GM12874 (cell line): ENCODE measurements around the gene EIF5B.

Experiments
- TF ChIP-seq, protein P1 (sequence below): IDR thresholded peaks from 2 replicates; pipeline ENCODE4 v1.5.1; 2011; ENCODE audit warnings: low read depth, mild to moderate bottlenecking, control low read depth, low read length, moderate library complexity; ENCODE audit not compliant: insufficient read depth

EIF5B gene

DNA sequence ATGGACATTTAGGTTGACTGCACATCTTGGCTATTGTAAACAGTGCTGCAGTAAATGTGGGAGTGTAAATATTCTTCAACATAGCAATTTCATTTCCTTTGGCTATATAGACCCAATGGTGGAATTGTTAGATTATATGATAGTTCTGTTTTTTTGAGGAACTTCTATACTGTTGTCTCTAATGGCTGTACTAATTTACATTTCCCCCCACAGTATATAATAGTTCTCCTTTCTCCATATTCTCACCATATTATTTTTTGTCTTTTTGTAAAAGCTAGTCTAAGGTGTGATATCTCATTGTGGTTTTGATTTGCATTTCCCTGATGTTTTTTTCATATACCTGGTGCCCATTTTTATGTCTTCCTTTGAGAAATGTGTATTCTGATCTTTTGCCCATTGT is 13.0 kb downstream of the EIF5B start:
- TF ChIP-seq, protein P1, sequence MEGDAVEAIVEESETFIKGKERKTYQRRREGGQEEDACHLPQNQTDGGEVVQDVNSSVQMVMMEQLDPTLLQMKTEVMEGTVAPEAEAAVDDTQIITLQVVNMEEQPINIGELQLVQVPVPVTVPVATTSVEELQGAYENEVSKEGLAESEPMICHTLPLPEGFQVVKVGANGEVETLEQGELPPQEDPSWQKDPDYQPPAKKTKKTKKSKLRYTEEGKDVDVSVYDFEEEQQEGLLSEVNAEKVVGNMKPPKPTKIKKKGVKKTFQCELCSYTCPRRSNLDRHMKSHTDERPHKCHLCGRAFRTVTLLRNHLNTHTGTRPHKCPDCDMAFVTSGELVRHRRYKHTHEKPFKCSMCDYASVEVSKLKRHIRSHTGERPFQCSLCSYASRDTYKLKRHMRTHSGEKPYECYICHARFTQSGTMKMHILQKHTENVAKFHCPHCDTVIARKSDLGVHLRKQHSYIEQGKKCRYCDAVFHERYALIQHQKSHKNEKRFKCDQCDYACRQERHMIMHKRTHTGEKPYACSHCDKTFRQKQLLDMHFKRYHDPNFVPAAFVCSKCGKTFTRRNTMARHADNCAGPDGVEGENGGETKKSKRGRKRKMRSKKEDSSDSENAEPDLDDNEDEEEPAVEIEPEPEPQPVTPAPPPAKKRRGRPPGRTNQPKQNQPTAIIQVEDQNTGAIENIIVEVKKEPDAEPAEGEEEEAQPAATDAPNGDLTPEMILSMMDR, result no peak

DNA sequence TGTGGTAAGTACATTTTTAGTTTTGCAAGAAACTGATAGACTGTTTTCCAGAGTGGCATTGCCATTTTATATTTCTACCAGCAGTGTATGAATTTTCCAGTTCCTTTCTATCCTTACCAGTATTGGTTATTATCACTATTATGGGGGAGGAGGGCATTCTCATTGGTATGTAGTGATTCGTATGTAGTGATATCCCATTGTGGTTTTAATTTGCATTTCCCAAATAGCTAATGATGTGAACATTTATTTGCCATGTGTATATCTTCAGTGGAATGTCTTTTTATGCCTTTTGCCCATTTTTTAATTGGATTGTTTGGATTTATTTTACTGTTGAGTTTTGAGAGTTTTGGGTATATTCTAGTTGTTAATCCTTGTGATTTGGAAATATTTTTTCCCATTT is 16.9 kb downstream of the EIF5B start:
- TF ChIP-seq, protein P1, result no peak

DNA sequence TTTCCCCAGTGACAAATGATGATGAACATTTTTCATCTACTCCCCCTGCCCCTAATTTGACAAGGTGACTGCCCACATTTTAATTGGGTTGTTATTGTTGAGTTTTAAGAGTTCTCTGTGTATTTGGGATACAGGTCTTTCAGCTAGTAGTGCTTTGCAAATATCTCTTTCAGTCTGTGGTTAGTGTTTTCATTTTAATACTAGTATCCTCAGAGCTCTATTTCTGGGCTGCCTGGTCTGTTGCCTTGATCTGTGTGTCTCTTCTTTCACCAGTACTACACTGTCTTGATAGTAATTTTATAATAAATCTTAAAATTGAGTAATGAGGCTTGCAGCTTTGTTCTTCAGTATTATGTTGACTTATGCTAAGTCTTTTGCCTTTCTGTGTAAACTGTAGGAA is 19.7 kb downstream of the EIF5B start:
- TF ChIP-seq, protein P1, result no peak

DNA sequence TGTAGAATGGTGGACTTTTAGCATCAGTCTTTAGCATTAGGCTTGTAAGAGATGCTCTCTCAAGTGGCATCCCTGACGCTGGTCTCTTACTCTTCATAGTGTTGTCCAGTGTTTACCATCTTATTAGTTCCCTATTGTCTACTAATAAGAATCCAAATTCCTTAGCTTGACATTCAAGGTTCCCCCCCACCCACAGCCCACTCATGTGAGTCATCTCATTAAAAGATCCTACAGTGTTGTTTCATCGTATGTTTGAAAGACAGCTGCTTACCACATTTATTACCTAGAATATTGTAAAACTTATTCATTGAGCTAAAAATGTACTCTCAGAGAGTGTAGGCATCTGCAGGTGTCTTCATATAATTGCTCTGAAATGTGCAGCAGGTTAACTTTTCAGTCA is 28.5 kb downstream of the EIF5B start:
- TF ChIP-seq, protein P1, result no peak

DNA sequence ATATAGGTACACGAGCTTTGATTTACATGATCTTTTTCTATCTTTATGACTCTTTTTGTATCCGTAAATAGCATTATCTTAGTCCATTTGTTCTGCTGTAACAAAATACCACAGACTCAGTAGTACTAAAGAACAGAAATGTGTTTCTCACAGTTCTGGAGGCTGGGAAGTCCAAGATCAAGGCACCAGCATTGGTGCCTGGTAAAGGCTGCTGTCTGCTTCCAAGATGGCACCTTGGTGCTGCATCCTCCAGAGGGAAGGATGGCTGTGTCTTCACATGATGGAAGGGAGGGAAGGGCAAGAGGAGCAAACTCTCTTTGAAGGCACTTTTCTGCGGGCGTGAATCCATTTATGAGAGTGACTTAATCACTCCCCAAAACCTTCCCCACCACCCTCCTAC is 36.0 kb downstream of the EIF5B start:
- TF ChIP-seq, protein P1, result no peak

DNA sequence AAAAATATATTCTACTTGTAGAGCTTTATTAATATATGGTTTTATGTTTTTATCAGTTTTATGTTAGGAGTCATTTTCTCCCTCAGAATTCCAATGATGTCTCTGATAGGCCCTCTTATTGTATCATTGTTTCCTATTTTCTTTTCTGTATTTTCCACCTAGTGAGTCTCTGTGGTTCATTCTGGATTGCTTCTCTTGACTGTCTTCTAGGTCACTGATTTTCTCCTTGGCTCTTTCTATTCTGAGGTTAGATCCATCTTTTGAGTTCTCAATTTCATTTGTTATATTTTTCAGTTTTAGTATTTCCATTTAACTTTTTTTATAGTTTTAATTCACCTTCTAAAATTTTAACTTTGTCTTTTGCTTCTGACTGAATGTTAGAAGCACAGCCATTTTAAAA is 37.6 kb downstream of the EIF5B start:
- TF ChIP-seq, protein P1, result no peak

DNA sequence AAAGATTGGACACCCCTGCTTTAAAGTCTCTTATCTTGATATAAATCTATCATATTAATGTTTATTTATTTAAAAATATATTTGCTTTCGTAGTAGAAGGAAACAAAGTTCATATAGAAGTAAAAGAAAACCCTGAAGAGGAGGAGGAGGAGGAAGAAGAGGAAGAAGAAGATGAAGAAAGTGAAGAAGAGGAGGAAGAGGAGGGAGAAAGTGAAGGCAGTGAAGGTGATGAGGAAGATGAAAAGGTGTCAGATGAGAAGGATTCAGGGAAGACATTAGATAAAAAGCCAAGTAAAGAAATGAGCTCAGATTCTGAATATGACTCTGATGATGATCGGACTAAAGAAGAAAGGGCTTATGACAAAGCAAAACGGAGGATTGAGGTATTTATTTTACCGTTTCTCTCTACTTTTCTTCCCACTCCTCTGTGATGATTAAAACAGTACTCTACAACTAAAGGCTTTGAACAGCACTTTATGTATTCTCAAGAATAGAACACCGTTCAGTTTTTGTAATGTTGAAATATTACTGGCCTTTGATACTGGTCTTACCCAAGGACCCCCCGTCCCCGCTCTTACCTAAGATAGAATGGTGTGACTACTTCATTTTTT is 39.2 kb downstream of the EIF5B start:
- TF ChIP-seq, protein P1, result no peak
